Activated CD4-positive, alpha-beta T cell treated with anti-CD3 and anti-CD28 coated beads for 24 hours (primary cell): ENCODE results near the gene LYPD1.
"Not testable (repeated sequence)": the region's sequence is repeated elsewhere in the genome, so short reads cannot be mapped to it uniquely, and the experiment has no call there.

Experiments
- DNase-seq, 2 donors: peaks; one replicate each; pipeline ENCODE4 v3.0.0-alpha.2; 2020; ENCODE audit warnings: low read depth in 2 of 2

The LYPD1 gene, protein sequence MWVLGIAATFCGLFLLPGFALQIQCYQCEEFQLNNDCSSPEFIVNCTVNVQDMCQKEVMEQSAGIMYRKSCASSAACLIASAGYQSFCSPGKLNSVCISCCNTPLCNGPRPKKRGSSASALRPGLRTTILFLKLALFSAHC

GRCh38 chr2:132669908-132670495 is at the start of gene LYPD1:
TSS of gene LYPD1 (minus strand) at chr2:132670205. CDS start at chr2:132669932, 273 bp downstream.
- no peak for DNase-seq

DNA sequence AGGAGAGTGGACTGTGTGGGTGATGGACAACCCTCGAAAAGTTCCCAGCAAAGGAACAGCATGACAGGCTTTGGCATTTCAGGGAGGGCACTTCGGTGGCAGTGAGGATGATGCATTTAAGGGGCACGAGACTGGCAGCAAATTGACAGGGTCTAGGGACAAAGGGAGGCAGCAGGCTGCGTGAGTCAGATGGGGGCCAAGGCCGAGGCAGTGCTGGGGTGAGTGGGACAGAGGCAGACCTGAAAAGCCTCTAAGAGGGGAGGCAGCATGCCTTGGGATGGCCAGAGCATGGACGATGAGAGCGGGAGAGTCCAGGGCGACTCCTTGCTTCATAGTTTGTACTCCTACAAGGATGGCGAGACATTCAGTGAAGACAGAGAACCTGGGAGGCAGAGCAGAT is 49.5 kb upstream of the LYPD1 start:
- no peak for DNase-seq

DNA sequence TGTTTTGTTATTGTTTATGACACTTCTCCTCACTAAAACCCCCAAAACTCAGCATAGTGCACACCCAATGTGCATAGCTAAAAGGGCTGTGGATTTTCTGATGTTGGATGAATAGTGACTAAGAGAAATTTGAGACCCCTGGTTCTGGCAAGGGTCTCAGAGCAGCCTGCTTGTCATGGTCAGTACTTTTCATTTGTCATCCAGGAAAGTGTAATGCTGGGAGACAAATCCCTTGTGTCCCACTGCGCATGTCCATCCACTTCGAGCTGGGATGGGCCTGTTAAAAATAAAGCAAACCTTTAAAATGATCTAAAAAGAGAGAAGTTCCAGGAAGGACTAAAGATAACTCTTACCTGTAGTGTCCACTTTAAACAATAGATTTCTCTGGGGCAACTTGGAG is 46.9 kb upstream of the LYPD1 start:
- no peak for DNase-seq

DNA sequence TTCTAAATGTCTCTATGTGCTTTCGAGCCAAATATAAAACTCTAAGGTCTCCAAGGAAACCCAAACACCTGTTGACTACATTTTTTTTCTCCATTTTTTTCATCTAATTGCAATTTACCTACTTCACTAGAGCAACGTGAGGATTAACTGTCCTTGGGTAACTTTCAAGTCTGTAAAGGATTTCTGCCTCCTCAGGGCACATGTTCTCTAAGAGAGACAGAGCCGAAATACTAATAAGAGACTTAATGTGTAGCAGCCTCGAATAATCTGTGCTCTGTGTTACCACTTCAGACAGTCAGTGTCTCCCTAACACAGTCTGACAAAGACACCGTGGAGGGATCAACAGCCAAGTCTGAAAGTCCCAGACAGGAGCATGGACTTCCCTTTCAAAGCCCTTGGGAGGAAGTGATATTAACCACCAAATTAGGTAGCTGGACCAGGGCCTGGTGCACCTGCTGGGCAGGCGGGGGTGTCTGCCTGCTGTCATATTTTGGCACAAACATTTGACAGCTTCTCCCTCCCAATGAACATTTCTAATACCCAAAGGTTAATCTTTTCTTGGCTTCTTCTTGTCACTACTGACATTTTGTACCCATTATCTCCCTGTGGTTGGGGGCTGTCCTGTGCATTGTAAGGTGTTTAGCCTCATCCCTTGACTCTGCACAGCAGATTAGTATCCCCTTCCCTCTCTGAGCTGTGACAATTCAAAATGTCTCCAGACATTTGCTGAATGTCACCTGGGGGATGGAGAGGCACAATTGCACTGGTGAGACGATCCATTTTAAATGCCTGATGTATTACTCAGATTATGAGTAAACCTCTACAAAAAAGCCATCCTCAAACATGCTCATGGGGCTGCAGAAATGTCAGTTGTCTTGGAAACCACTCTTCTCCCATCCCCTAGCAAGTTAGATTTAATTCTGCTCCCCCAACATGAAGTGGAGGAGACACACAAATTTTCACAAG is 45.7 kb upstream of the LYPD1 start:
- no peak for DNase-seq

GRCh38 chr2:132703396-132703795 is 33.4 kb upstream of the LYPD1 start:
- no peak for DNase-seq

DNA sequence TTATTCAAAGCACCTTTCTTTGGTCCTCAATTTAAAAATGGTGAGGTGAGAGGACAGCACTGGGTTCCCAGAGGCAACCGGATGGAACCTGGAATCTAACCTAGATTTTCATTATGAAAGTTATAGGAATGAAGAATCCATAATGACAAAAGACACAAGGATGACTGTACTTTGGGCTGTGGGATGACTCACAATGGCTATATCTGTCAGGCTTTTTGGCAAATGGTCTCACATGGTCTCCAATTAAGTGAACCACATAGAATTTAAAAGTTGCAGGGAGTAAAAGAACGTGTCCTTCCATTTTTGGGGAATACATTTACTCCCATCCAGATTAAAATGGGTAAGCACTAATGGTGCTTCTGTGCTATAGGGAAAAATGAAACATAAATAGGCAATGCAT is 31.8 kb upstream of the LYPD1 start:
- DNase-seq = no peak

GRCh38 chr2:132699802-132700201 is 29.8 kb upstream of the LYPD1 start:
- DNase-seq = not testable (repeated sequence)

DNA sequence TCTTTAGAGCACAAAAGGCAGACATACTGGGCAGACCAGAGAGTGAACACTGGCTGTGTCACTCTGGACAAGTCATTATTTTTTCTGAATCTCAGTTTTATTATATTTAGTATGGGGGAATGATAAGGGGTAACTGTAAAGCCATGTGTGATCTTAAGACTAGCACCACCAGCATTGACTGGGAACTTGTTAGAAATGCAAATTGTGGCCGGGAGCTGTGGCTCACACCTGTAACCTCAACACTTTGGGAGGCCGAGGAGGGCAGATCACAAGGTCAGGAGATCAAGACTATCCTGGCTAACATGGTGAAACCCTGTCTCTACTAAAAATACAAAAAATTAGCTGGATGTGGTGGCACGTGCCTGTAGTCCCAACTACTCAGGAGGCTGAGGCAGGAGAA is 28.3 kb upstream of the LYPD1 start:
- DNase-seq = not testable (repeated sequence)

DNA sequence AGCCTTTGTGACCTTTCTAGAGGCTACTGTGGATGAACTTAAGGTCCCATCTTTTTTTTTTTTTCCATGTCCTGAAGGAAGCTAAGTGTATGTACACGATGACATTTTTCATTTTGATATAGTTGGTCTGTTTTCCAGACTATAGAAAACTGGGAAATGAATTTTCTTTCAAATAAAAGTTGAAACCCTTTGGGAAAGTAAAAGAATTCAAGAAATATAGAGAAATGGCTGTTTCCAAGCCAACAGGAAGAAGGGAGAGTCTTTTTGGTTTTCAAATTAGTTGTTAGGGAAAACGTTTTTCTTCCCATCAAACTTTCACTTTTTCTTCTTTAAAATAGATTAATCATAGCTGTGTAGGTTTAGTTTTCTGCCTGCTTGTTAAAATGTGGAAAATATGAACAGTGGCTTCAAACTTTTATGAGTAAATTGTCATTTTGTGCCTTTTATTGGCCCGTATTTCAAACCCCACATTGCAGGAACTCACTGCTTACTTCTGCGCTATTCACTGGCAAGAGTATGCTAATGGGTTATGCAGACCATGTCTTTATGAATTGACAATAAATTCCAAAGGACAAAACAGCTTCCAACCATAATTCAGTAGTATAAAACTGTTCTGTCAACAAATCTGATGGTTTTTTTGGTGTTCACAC is 27.7 kb upstream of the LYPD1 start:
- no peak for DNase-seq

GRCh38 chr2:132692816-132693215 is 22.8 kb upstream of the LYPD1 start:
- DNase-seq = no peak

GRCh38 chr2:132691556-132691955 is 21.6 kb upstream of the LYPD1 start:
- DNase-seq = no peak

- DNase-seq = no peak
These were observed 20.8 kb upstream of the LYPD1 start for GRCh38 chr2:132690664-132691303.

- DNase-seq = no peak
These were observed 11.8 kb upstream of the LYPD1 start for GRCh38 chr2:132681766-132682165.

GRCh38 chr2:132680544-132680943 is 10.5 kb upstream of the LYPD1 start:
- no peak for DNase-seq

- no peak for DNase-seq
These were observed 8.5 kb upstream of the LYPD1 start for GRCh38 chr2:132678483-132678882.

DNA sequence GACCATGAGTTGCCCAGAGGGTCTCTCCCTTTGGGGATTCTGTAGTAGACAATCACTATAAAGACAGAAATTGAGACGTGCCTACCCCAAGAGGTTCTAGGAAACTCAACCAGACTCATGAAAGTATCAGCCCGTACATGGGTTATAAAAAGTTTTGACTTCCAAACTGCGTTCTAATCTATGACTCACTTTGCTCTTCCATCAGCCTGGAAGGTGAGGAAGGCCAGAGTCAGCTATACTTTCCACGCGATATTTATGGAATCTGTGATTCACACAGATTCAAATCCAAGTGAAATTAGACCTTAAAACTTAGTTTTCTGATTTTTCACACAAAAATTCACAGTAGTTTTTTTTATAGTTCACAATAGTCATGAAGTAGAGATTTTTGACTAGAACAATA is 7.7 kb upstream of the LYPD1 start:
- DNase-seq = no peak

DNA sequence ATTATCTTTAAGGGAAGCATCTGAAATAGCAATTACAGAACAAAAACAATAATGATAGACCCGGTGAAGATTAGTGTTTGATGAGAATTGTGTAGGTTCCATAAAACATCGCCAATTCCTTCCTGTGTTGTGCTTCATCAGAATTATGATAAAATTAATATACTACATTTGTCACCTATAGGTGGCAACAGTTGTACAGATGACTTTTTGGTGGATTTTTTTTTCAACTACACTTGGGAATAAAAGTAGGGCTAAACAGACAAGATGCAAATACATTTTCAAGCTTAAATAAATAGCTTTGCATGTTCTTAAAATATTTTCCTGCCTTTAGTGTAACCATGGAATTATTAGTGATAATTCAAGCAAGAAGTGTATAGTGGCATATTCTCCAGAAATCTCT is 7.0 kb upstream of the LYPD1 start:
- no peak for DNase-seq

GRCh38 chr2:132671151-132671835 is 1.3 kb upstream of the LYPD1 start:
- DNase-seq = no peak

GRCh38 chr2:132670496-132671150 is 618 bp upstream of the LYPD1 start:
- no peak for DNase-seq

DNA sequence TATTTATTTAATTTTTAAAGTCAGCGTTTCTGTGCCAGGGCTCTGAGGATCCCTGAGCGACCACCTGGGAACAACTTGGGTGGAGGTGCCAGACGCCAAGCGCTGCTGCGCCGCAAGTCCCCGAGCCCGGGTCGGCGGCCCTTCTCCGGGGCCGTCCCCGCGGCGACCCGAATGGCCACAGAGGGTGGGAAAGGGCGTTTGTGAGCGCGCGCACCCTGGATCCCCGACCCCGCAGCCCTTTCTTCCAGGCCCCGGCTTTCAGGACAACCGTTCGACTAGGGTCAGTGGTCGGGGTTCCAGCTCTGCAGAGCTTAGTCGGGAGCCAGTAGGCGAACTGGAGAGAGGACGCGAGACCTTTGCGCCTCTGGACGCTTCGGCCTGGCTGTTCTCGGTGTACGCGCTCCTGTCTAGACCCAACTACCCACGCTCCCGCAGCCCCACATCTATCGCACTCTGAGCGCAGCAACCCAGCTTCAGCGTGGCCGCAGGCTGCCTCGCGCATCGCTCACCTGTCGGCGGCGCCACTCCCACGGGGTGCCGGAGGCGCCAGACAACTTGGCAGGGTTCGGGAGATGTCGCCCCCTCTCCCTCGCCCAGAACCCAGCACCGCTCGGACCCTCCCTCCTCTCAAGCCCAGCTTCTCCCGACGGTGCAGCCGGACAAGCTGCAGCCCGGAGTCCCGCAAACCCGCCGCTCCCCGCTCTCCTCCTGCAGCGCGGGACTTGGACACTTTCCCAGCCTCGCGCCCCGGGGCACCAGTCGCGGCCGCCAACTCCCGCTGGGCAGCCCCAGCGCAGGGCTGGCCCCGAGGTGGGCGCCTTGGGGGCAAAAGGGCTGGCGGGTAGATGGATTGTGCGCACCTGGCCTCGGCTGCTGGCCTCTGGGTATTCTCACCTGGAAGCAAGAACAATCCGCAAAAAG is 758 bp downstream of the LYPD1 start:
- DNase-seq = no peak
